Retinal pigment epithelial cell (primary cell): Measurements from ENCODE around the gene SH2D5.

Experiments
- DNase-seq: peaks from one replicate; pipeline ENCODE4 v3.0.0-alpha.2; 2010; ENCODE audit warnings: low read depth
- H3K4me3 ChIP-seq: 2 replicates; pipeline ENCODE4 v1.5.1; 2011; ENCODE audit warnings: mild to moderate bottlenecking, low read length, control low read depth, moderate library complexity
- CTCF ChIP-seq: conservative IDR thresholded peaks from 2 replicates; pipeline ENCODE4 v1.5.1; 2011; ENCODE audit warnings: low read depth, low read length, control low read depth, inconsistent platforms

The SH2D5 gene

GRCh38 chr1:20672265-20672632, 60.3 kb downstream of the SH2D5 start:
- H3K4me3 ChIP-seq = no peak overlapping the region
- no peak for TF ChIP-seq CTCF
- DNase-seq = no peak

DNA sequence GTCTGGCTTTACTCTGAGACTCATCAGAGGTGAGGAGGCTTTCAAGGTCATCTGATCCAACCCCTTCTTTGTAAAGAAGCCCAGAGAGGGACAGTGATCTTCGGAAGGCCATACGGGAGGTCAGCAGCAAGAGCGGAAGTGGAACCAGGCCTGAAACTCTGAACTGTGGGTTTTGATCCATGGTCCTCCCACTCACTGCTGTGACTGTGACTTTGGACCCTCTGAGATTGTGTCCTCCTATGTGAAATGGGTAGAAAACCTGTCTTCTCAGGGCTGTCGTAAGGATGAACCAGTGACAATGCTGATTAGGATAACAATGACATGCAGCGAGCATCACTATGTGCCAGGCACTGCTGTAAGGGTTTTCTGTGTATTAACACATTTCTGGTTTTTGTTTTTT, 61.6 kb downstream of the SH2D5 start:
- no peak for DNase-seq
- TF ChIP-seq CTCF = no peak
- no peak overlapping the region for H3K4me3 ChIP-seq
